Endothelial cell of umbilical vein (primary cell): ENCODE data around the gene TSC22D3. TPM values are rescaled to one million over a fixed set of nuclear protein-coding genes. Genes with fewer than 3 reads are reported as not detected.
"Not testable (repeated sequence)": the region's sequence is repeated elsewhere in the genome, so short reads cannot be mapped to it uniquely, and the experiment has no call there.

ENCODE experiments used
- BruUV-seq: library from RNA; stranded (reverse); fragments of 400-500 nt; replicated peaks from 2 replicates; lab custom pipeline; 2021; lab: Mats Ljungman, UMichigan
- CTCF ChIA-PET: fragments of 300-600, 350-600 bp; sonication (Branson Sonifier 250); formaldehyde crosslinking; loops from one replicate; lab custom pipeline; 2021; ENCODE audit warnings: antibody characterized with exemption, inconsistent platforms; lab: Charles Lee
- POLR2A ChIA-PET: fragments of 300-600, 350-600 bp; sonication (Branson Sonifier 250); formaldehyde crosslinking; loops from one replicate; lab custom pipeline; 2021; ENCODE audit warnings: antibody characterized with exemption, inconsistent platforms; lab: Charles Lee
- DNase-seq: peaks from one replicate; pipeline ENCODE4 v3.0.0-alpha.2; 2011; ENCODE audit warnings: low read depth, low spot score
- FAIRE-seq: peaks from 2 replicates; lab custom pipeline; 2011; peaks lifted over from hg19 to GRCh38; lab: Jason Lieb, UNC
- H2AFZ ChIP-seq: 2 replicates; pipeline ENCODE4 v1.6.0; 2012; ENCODE audit warnings: low read depth, low read length, control low read depth, inconsistent platforms
- H3K27ac ChIP-seq: 2 replicates; pipeline ENCODE4 v1.5.1; 2011; ENCODE audit warnings: low read depth, mild to moderate bottlenecking, control low read depth, low read length, moderate library complexity; ENCODE audit not compliant: insufficient read depth
- H3K27me3 ChIP-seq, 2 experiments: 2 replicates each; pipeline versions ENCODE4 v1.6.0 to v1.6.1; 2011; ENCODE audit warnings: low read length in 2 of 2, mixed read lengths in 1 of 2; ENCODE audit not compliant: control insufficient read depth in 2 of 2, insufficient read depth in 2 of 2
- H3K36me3 ChIP-seq, 2 experiments: 2 replicates in 1 of 2; 3 replicates in 1 of 2; pipeline ENCODE4 v1.5.1; 2011; ENCODE audit warnings: low read length in 2 of 2, mild to moderate bottlenecking in 1 of 2, moderate library complexity in 1 of 2; ENCODE audit not compliant: control insufficient read depth in 2 of 2, insufficient read depth in 2 of 2; ENCODE audit errors: extremely low read depth in 1 of 2
- H3K4me1 ChIP-seq: 3 replicates; pipeline ENCODE4 v1.5.1; 2011; ENCODE audit warnings: mild to moderate bottlenecking, low read length; ENCODE audit not compliant: control insufficient read depth, insufficient read depth; ENCODE audit errors: extremely low read depth
- H3K4me2 ChIP-seq: 2 replicates; pipeline ENCODE4 v1.6.1; 2011; ENCODE audit warnings: low read length, control low read depth, mixed read lengths; ENCODE audit not compliant: insufficient read depth
- H3K4me3 ChIP-seq, 3 experiments: fragments of 200-600 bp in 1 of 3; sonication (generic), shearing (Covaris generic) in 1 of 3; replicated peaks in 1 of 3; 2 replicates each; pipeline ENCODE4 v1.5.1; 2011 to 2016; ENCODE audit warnings: control low read depth in 3 of 3, low read length in 3 of 3, mild to moderate bottlenecking in 2 of 3, inconsistent platforms in 1 of 3, low read depth in 1 of 3, moderate library complexity in 1 of 3; ENCODE audit not compliant: insufficient read depth in 1 of 3
- H3K79me2 ChIP-seq: 2 replicates; pipeline ENCODE4 v1.6.0; 2012; ENCODE audit warnings: low read length, inconsistent platforms; ENCODE audit not compliant: control insufficient read depth, insufficient read depth
- H3K9ac ChIP-seq: replicated peaks from 2 replicates; pipeline ENCODE3; 2011; ENCODE audit warnings: low read length, control low read depth; ENCODE audit not compliant: insufficient read depth; ENCODE audit errors: extremely low read depth
- H3K9me1 ChIP-seq: replicated peaks from 3 replicates; pipeline ENCODE4 v1.6.0; 2011; ENCODE audit warnings: mild to moderate bottlenecking, low read length; ENCODE audit not compliant: control insufficient read depth, insufficient read depth; ENCODE audit errors: extremely low read depth
- H3K9me3 ChIP-seq: replicated peaks from 2 replicates; pipeline ENCODE4 v1.5.1; 2012; ENCODE audit warnings: low read length, inconsistent platforms; ENCODE audit not compliant: control insufficient read depth, insufficient read depth
- H4K20me1 ChIP-seq: replicated peaks from 2 replicates; pipeline ENCODE3; 2011; ENCODE audit warnings: mild to moderate bottlenecking, low read length; ENCODE audit not compliant: control insufficient read depth, insufficient read depth; ENCODE audit errors: extremely low read depth
- GATA2 ChIP-seq: IDR thresholded peaks from 2 replicates; pipeline ENCODE4 v1.7.0; 2011; ENCODE audit warnings: low read depth, mild to moderate bottlenecking, moderate library complexity, mixed read lengths, low read length; ENCODE audit not compliant: insufficient read length, insufficient read depth
- JUN ChIP-seq: IDR thresholded peaks from 2 replicates; pipeline ENCODE4 v1.6.1; 2011; ENCODE audit warnings: borderline replicate concordance, low read depth; ENCODE audit not compliant: insufficient read length, insufficient read depth
- MYC ChIP-seq: IDR thresholded peaks from one replicate; pipeline ENCODE4 v1.6.1; 2011; ENCODE audit warnings: mild to moderate bottlenecking, low read depth, low read length
- POLR2A ChIP-seq: IDR thresholded peaks from 2 replicates; pipeline ENCODE4 v1.6.1; 2012; ENCODE audit warnings: low read depth, mild to moderate bottlenecking, control low read depth, low read length
- dilution Hi-C: fragments of 300-500 bp; cut with MboI; formaldehyde crosslinking; loops from one replicate; pipeline ENCODE4 v1.15.0; 2019; ENCODE audit warnings: low sequenced_read_pairs; ENCODE audit not compliant: extremely low pct_ligation_motif_present
- intact Hi-C: fragments of 100-400 bp; cut with micrococcal nuclease; formaldehyde crosslinking; loops from one replicate; pipeline ENCODE4 v1.10.0; 2022
- polyA plus RNA-seq, 4 experiments: library from polyadenylated mRNA; depleted of rRNA in 3 of 4; stranded (reverse) in 3 of 4; unstranded in 1 of 4; fragments of >200 nt; gene quantifications; 2 replicates each; pipeline versions ENCODE4 v1.2.1 to v1.2.3, GENCODE V29; 2011 to 2012; ENCODE audit warnings: missing spikeins in 1 of 4
- total RNA-seq: library from RNA; stranded (reverse); gene quantifications from 2 replicates; pipeline ENCODE4 v1.2.3, GENCODE V29; 2021
- TF ChIP-seq, protein P1 (sequence below): IDR thresholded peaks from 2 replicates; pipeline ENCODE4 v1.6.1; 2011; ENCODE audit not compliant: insufficient read depth, insufficient read length
- TF ChIP-seq, protein P2 (sequence below), 2 donors: IDR thresholded peaks; 1 replicate in 1 of 2; 2 replicates in 1 of 2; pipeline ENCODE4 v1.5.1; 2011; ENCODE audit warnings: low read length in 2 of 2, mild to moderate bottlenecking in 2 of 2, moderate library complexity in 2 of 2, control low read depth in 1 of 2, inconsistent platforms in 1 of 2, low read depth in 1 of 2; ENCODE audit not compliant: insufficient read depth in 1 of 2; ENCODE audit errors: extremely low read depth in 1 of 2

Gene TSC22D3
- total and polyA plus RNA-seq, 2 donors (not counting 3 experiments of a cell fraction or from before 2014, with no cell fraction given), result 21.1 to 37.4 TPM

- H3K36me3 ChIP-seq, result no peaks in the 10 kb centered on the region
- TF ChIP-seq, protein P1, sequence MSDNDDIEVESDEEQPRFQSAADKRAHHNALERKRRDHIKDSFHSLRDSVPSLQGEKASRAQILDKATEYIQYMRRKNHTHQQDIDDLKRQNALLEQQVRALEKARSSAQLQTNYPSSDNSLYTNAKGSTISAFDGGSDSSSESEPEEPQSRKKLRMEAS, result no peak
- TF ChIP-seq MYC, result no peak
- no peak for TF ChIP-seq JUN
- TF ChIP-seq POLR2A, result no peak
- TF ChIP-seq GATA2, result no peak
- TF ChIP-seq, protein P2, sequence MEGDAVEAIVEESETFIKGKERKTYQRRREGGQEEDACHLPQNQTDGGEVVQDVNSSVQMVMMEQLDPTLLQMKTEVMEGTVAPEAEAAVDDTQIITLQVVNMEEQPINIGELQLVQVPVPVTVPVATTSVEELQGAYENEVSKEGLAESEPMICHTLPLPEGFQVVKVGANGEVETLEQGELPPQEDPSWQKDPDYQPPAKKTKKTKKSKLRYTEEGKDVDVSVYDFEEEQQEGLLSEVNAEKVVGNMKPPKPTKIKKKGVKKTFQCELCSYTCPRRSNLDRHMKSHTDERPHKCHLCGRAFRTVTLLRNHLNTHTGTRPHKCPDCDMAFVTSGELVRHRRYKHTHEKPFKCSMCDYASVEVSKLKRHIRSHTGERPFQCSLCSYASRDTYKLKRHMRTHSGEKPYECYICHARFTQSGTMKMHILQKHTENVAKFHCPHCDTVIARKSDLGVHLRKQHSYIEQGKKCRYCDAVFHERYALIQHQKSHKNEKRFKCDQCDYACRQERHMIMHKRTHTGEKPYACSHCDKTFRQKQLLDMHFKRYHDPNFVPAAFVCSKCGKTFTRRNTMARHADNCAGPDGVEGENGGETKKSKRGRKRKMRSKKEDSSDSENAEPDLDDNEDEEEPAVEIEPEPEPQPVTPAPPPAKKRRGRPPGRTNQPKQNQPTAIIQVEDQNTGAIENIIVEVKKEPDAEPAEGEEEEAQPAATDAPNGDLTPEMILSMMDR (IDR thresholded peaks at IDR 0.05; ENCODE audit: extremely low read depth in 1 of 2, insufficient read depth in 1 of 2, low read depth in 1 of 2, low read length in 2 of 2), result no peak
- no peak overlapping the region for H3K27ac ChIP-seq
- H3K9me1 ChIP-seq, result no peaks in the 10 kb centered on the region
- no peak overlapping the region for H3K4me2 ChIP-seq
- DNase-seq, result no peak
- no peaks in the 10 kb centered on the region for H3K27me3 ChIP-seq
- POLR2A ChIA-PET, result no interaction called here
- CTCF ChIA-PET, result interaction anchor here (1.4 to 3.1 kb wide), 4 partner anchors 9 to 108 kb away, joined by 3 to 18 read pairs (median 5); partner anchors contain the start of genes NCBP2L and TSC22D3
- FAIRE-seq, result no peak
- no peak overlapping the region for H3K4me3 ChIP-seq
- no peak overlapping the region for H3K9ac ChIP-seq
- intact Hi-C loops (no loop called here), dilution Hi-C loops (no loop called here)
- H2AFZ ChIP-seq, result no peak overlapping the region
- H3K9me3 ChIP-seq, result no peaks in the 10 kb centered on the region
- H4K20me1 ChIP-seq, result no peaks in the 10 kb centered on the region
- H3K4me1 ChIP-seq, result peaks cover 10% of the 10 kb centered on the region
- no TSS peak for BruUV-seq
- H3K79me2 ChIP-seq, result no peaks in the 10 kb centered on the region
Observed at GRCh38 chrX:107669261-107669660, 106.3 kb downstream of the TSC22D3 start.

GRCh38 chrX:107668710-107669109 lies 106.9 kb downstream of the TSC22D3 start:
- H3K9me3 ChIP-seq, intact Hi-C loops, H3K4me1 ChIP-seq, POLR2A ChIA-PET, BruUV-seq, H3K79me2 ChIP-seq, FAIRE-seq, dilution Hi-C loops, H3K9me1 ChIP-seq, H3K9ac ChIP-seq, H3K36me3 ChIP-seq, H3K27me3 ChIP-seq, H2AFZ ChIP-seq, H3K27ac ChIP-seq, H4K20me1 ChIP-seq, H3K4me3 ChIP-seq, H3K4me2 ChIP-seq, DNase-seq: not testable (repeated sequence)
- CTCF ChIA-PET, result interaction anchor here (1.4 to 3.1 kb wide), 3 partner anchors 9 to 107 kb away, joined by 3 to 18 read pairs (median 4); partner anchors contain the start of gene TSC22D3
